HG03095 (cell line): ENCODE results near the gene KRTAP9-3.
"Not testable (repeated sequence)": the region's sequence is repeated elsewhere in the genome, so short reads cannot be mapped to it uniquely, and the experiment has no call there.

Experiments used
- ATAC-seq: cut with Tn5 transposase; IDR thresholded peaks from one replicate; pipeline ENCODE4 v1.9.1; 2021; ENCODE audit warnings: moderate library complexity; ENCODE audit not compliant: unreplicated experiment

KRTAP9-3 gene, protein sequence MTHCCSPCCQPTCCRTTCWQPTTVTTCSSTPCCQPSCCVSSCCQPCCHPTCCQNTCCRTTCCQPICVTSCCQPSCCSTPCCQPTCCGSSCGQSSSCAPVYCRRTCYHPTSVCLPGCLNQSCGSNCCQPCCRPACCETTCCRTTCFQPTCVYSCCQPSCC

DNA sequence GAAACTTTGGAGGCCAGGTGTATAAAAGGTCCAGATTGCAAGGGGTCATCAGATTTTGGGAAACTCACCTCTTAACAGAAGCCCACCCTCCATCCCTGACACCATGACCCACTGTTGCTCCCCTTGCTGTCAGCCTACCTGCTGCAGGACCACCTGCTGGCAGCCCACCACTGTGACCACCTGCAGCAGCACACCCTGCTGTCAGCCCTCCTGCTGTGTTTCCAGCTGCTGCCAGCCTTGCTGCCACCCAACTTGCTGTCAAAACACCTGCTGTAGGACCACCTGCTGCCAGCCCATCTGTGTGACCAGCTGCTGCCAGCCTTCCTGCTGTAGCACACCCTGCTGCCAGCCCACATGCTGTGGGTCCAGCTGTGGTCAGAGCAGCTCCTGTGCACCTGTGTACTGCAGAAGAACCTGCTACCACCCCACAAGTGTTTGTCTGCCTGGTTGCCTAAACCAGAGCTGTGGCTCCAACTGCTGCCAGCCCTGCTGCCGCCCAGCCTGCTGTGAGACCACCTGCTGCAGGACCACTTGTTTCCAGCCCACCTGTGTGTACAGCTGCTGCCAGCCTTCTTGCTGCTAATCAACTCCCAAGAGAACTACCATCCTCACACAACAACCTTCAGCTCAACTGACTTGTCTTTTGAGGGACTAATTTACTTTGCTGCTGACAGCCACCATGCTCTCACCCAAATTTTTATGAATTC, at the start of gene KRTAP9-3:
TSS of gene KRTAP9-3 (plus strand) at position 51 of the 707 bp plus-strand sequence. CDS start at position 104, 53 bp downstream.
- not testable (repeated sequence) for ATAC-seq

DNA sequence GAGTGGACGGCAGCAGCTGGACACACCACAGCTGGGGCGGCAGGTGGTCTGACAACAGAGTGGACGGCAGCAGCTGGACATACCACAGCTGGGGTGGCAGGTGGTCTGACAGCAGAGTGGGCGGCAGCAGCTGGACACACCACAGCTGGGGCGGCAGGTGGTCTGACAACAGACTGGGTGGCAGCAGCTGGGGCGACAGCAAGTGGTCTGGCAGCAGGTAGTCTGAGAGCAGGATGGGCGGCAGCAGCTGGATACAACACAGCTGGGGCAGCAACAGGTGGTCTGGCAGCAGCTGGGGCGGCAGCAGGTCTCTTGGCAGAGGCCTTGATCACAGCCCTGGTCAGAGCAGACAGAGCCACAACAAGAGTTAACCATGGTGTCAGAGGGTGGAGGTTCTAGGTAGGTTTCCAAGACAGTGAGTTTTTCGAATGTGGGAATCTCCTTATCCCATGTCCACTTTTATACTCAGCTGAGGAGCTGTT, 47.7 kb upstream of the KRTAP9-3 start, which contains the start of gene KRTAP4-1:
TSS of gene KRTAP4-1 (minus strand) at position 432 of the 482 bp plus-strand sequence. CDS start at position 375, 57 bp downstream.
- no peak for ATAC-seq

DNA sequence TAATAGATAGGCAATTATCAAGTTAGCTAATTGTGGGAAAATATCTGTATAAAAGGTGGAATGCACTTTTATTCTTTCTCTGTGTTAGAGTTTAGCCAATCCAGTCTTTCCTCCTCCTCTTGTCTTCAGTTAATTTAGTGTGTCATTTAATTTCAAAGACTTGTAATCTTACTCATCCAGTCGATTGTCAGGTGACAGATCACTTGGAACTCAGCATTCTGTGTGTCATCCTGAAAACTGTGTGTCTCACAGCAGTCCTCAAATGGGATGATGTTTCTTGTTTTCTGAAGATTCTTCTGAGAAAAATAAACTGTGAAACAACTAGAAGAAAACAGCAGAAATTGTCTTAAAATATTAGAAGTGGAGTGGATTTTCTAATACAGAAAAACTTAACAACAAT, 47.2 kb upstream of the KRTAP9-3 start:
- ATAC-seq = no peak

DNA sequence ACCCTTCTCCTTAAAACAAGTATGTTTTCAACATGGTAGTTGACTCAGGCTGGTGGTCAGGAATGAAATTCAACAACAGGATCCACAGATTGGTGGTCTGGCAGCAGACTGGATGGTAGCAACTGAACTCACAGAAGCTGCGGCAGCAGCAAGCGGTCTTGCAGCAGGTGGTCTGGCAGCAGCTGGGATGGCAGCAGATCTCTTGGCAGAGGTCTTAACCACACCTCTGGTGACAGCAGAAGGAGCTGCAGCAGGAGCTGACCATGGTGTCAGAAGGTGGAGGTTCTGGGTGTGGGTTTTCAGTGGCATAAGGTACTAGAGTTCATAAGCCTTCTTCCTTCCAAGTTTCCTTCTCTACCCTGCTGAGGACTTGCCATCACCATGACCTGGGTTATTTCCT, 45.4 kb upstream of the KRTAP9-3 start:
- no peak for ATAC-seq

DNA sequence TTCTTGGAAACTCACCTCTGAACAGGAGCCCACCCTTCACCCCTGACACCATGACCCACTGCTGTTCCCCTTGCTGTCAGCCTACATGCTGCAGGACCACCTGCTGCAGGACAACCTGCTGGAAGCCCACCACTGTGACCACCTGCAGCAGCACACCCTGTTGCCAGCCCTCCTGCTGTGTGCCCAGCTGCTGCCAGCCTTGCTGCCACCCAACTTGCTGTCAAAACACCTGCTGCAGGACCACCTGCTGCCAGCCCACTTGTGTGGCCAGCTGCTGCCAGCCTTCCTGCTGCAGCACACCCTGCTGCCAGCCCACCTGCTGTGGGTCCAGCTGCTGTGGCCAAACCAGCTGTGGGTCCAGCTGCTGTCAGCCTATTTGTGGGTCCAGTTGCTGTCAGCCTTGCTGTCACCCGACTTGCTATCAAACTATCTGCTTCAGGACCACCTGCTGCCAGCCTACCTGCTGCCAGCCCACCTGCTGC, 42.4 kb upstream of the KRTAP9-3 start, which contains the start of gene KRTAP9-1:
TSS of gene KRTAP9-1 (plus strand) at position 51 of the 482 bp plus-strand sequence. CDS start at position 51, 0 bp downstream.
- not testable (repeated sequence) for ATAC-seq

DNA sequence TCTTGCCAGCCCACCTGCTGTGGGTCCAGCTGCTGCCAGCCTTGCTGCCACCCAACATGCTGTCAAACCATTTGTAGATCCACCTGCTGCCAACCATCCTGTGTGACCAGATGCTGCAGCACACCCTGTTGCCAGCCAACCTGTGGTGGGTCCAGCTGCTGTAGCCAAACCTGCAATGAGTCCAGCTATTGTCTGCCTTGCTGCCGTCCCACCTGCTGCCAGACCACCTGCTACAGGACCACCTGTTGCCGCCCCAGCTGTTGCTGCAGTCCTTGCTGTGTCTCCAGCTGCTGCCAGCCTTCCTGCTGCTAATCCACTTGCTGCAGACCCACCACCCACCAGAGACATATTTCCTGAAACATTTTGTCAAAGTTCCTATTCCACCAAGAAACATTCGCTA, 41.9 kb upstream of the KRTAP9-3 start:
- no peak for ATAC-seq

DNA sequence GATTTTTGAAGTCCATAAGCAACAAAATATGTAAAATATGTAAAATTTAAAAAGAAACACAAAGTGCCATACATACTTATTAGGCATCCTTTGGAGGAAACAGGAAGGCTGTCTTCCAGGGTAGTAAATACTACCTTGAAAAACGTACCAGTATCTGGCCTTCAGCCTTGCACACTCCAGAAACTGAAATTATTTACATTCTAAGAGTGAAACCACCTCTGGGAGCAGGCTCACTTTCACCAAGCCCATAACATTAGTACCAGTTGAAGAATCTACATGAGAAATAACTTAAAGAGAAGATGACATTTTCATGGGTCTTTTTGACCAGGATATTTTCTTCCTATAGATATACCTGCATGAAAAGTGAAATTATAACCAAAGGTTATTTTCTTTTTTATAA, 36.2 kb upstream of the KRTAP9-3 start:
- ATAC-seq = no peak

DNA sequence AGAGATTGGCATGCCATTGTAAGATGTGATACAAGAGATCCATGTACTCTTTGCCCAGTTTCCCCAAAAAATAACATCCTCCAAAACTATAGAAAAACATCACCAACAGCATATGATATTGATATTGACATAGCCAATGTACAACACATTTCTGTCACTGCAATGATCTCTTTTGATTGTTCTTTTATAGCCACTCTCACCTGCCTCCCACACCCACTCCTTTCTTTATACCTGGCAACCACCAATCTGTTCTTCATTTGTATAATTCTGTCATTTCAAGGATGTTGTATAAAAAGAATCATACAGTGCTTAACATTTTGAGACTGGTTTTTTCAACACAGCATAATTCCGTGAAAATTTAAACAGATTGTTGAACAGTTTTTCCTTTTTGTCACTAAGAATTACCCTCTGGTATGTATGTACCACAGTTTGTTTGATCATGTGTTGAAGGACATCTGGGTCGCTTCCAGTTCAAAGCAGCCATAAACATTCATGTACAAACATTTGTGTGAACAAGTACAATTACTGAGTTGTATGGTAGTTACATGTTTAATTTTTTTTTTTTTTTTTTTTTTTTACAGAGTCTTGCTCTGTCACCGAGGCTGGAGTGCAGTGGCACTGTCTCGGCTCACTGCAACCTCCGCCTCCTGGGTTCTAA, 32.7 kb upstream of the KRTAP9-3 start:
- no peak for ATAC-seq

DNA sequence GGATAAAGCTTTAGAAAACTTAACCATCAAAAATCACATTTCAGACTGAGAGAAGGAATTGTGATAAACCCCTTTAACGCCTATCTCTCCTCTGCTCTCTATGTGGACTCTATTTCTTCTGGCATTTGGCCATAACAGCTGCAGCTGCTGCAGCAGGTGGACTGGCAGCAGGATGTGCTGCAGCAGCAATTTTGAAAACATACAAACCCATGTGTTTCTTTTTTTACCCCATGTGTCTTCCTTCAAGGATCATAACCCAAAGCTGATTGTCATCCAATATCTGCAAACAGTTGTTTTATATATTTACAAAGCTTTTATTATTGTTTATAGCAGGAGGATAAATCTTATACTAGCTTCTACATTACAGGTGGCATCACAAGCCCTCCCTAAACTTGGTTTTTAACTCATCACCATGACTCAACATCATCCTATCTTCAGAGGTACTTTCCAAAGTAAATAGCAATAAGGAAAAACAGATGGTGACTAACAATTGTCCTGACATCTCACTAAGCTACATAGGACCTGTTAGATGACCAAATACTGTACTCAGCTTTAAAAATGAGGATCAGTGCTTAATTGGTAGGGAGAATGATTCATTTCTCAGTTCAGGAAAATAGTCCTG, 20.3 kb upstream of the KRTAP9-3 start:
- ATAC-seq = no peak

DNA sequence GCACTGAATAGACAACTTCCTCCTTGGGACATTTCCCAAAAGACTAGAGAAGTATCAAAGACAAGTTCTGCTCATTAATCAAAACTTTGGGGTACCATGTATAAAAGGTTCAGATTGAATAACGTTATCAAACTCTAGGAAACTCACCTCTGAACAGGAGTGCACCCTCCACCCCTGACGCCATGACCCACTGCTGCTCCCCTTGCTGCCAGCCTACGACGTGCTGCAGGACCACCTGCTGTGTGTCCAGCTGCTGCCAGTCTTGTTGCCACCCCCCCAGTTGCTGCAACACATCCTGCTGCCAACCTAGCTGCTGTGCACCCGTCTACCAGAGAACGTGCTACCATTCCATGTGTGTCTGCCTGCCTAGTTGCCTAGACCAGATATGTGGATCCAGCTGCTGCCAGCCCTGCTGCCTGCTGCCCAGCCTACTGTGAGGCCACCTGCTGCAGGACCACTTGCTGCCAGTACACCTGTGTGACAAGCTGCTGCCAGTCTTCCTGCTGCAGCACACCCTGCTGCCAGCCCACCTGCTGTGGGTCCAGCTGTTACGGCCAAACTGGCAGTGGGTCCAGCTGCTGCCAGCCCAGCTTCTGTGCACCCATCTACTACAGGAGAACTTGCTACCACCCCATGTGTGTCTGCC, 19.6 kb upstream of the KRTAP9-3 start:
- no peak for ATAC-seq

DNA sequence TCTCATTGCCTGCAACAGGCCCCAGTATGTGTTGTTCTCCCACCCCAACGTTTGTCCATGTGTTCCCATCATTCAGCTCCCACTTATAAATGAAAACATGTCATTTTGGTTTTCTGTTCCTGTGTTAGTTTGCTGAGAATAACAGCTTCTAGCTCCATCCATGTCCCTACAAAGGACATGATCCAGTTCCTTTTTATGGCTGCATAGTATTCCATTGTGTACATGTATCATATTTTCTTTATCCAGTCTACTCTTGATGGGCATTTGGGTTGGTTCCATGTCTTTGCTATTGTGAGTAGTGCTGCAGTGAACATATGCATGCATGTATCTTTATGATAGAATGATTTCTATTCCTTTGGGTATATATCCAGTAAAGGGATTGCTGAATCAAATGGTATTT, 16.6 kb upstream of the KRTAP9-3 start:
- no peak for ATAC-seq

DNA sequence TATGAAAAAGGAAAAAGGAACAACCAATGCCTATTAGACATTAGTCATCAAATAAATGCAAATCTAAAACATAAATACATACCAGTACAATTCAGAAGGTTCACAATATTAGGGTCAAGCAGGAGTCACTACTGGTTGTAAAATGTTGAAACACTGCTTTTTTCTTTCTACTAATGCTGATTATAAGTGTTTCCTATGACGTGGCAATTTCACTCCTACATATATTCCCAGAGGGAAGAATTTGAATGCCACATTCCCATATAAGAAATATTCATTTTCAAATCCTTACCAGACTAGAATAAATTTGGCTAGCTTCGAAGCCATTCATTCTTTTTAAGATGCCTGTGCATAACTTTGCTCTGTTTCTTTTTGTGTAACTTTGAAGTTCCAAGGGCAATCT, 8.4 kb upstream of the KRTAP9-3 start:
- no peak for ATAC-seq

DNA sequence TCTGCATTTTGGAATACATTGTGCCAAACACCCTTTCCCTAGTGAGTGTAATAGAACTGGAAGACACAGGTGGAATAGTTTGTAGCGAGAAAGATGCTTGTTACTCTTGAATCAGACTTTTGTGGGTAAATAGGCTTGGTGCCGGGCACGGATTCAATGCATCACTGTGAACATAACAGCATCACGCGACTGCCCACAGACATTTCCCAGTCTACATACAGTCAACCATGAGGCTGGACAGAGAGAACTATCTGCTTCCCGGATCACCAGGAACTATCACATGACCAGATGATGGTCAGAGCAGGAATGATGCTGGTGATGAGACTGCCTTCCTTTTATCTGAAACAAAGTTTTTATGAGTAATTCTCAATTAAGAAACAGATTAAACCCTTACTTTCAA, 6.2 kb upstream of the KRTAP9-3 start:
- no peak for ATAC-seq

DNA sequence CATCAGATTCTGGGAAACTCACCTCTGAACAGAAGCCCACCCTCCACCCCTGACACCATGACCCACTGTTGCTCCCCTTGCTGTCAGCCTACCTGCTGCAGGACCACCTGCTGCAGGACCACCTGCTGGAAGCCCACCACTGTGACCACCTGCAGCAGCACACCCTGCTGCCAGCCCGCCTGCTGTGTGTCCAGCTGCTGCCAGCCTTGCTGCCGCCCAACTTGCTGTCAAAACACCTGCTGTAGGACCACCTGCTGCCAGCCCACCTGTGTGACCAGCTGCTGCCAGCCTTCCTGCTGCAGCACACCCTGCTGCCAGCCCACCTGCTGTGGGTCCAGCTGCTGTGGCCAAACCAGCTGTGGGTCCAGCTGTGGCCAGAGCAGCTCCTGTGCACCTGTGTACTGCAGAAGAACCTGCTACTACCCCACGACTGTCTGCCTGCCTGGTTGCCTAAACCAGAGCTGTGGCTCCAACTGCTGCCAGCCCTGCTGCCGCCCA, 5.6 kb upstream of the KRTAP9-3 start, which contains the start of gene KRTAP9-2:
TSS of gene KRTAP9-2 (plus strand) at position 51 of the 498 bp plus-strand sequence. CDS start at position 58, 7 bp downstream.
- not testable (repeated sequence) for ATAC-seq

DNA sequence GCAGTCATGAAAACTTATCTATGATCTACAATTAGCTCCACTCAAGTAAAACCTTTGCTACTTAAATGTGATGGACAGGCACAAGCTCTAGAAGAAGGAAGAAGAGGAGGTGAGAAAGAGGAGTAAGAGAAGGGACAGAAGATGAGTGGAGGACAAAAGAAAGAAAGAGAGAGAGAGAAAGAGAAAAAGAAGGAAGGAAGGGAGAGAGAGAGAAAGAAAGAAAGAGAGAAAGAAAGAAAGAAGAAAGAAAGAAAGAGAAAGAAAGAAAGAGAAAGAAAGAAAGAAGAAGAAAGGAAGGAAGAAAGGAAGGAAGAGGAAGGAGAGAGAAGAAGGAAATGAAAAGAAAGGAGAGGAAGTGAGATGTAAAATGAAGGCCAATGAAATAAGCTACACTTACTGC, 2.2 kb upstream of the KRTAP9-3 start:
- ATAC-seq = no peak

DNA sequence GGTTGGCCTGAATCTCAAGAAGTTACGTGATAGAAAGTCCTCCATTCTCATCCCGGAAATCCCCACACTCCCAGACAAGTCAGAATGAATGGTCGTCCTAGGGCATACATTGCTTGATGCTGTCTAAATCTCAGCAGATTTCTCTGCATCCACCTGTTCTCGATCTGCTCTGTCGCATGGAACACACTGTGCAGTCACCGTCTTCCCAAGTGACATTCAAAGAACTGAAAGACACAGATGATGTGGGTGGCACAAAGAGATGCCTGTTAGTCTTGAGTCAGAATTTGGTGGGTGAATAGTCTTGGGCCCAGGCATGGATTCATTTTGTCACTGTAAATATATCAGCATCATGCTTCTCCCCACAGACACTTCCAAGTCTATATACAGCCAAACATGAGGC, 518 bp upstream of the KRTAP9-3 start:
- ATAC-seq = no peak

DNA sequence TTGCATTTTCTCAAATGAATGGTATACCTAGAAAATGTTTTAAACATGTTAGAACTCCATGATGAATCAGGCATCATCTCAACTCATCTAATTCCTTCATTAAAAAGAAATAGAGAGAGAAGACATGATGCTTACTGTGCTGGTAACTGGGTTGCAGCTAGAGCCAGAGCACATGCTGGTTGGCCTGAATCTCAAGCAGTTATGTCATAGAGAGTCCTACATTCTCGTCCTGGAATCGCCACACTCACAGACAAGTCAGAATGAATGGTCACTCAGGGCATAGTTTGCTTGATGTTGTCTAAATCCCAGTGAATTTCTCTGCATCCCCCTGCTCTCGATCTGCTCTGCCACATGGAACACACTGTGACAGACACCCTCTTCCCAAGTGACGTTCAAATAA, 4.9 kb downstream of the KRTAP9-3 start:
- ATAC-seq = not testable (repeated sequence)

DNA sequence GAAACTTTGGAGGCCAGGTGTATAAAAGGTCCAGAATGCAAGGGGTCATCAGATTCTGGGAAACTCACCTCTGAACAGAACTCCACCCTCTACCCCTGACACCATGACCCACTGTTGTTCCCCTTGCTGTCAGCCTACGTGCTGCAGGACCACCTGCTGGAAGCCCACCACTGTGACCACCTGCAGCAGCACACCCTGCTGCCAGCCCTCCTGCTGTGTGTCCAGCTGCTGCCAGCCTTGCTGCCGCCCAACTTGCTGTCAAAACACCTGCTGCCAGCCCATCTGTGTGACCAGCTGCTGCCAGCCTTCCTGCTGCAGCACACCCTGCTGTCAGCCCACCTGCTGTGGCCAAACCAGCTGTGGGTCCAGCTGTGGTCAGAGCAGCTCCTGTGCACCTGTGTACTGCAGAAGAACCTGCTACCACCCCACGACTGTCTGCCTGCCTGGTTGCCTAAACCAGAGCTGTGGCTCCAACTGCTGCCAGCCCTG, 5.7 kb downstream of the KRTAP9-3 start, which contains the start of gene KRTAP9-8:
TSS of gene KRTAP9-8 (plus strand) at position 51 of the 489 bp plus-strand sequence. CDS start at position 104, 53 bp downstream.
- not testable (repeated sequence) for ATAC-seq

DNA sequence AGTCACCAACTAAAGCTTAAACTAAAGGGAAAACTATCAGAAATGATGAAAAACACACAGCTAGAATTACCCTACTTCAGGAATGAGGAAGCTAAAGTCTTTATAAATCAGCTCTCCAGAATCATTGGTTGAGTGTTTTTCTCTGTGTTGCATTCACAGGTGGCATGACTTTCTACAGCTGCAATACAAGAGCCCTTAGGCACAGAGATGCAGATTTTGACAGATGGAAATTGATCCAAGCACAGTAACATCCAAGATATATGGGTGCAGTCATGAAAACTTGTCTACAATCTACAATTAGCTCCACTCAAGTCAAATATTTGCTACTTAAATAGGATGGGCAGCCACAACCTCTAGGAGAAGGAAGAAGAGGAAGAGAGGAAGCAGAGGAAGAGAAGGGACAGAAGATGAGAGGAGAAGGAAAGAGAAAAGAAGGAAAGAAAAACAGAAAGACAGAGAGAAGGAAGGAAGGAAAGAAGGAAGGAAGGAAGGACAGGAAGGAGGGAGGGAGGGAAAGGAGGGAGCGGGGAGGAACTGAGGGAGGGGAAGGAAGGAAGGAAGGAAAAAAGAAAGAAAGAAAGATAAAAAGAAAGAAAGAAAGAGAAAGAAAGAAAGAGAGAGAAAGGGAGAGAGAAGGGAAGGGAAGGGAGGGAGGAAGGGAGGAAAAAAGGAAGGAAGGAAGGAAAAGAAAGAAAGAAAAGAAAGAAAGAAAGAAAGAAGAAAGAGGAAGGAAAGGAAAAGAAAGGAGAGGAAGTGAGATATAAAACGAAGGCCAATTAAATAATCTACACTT, 14.9 kb downstream of the KRTAP9-3 start:
- not testable (repeated sequence) for ATAC-seq
